GM19193 (cell line): Measurements from ENCODE around the gene RPLP2.

Source experiments
- POLR2A ChIP-seq: IDR thresholded peaks from 4 replicates; pipeline ENCODE4 v1.6.1; 2011; ENCODE audit not compliant: insufficient read depth, insufficient read length; ENCODE audit errors: extremely low read depth

The RPLP2 gene

DNA sequence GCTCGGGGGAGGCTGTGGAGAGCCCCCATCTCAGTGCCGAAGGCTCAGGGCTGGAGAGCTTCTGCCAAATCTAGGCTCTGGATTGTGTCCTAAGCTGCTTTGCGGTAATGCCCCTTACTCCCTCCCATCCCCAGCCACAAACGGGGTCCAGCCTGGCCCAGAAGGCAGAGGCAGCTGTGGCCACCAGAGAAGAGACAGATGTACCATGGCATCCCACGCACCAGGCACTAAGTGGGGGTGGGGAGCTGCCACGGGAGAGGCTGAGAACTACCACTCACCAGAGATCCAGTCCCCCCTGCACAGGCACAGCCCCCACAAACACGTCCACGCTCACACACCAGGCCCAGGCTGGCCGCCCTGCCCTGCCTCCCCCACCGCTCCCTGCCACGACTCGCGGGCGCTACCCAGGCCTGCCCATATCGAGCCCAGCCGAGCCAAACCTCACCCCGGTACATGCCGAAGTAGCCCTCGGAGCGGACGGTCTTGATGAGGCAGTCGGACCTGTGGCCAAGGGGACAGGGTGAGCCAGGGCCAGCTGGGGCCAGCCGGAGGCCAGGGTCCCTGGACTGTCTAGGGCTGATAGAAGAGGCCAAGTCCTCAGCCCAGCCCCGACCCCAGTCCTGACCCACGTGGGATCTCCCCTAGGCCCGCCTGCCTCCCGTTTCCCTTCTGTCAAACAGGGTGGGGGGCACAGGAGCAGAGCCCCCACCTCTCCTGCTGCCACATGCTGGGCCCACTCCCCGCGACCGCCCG lies 15.6 kb upstream of the RPLP2 start:
- TF ChIP-seq POLR2A: no peak

DNA sequence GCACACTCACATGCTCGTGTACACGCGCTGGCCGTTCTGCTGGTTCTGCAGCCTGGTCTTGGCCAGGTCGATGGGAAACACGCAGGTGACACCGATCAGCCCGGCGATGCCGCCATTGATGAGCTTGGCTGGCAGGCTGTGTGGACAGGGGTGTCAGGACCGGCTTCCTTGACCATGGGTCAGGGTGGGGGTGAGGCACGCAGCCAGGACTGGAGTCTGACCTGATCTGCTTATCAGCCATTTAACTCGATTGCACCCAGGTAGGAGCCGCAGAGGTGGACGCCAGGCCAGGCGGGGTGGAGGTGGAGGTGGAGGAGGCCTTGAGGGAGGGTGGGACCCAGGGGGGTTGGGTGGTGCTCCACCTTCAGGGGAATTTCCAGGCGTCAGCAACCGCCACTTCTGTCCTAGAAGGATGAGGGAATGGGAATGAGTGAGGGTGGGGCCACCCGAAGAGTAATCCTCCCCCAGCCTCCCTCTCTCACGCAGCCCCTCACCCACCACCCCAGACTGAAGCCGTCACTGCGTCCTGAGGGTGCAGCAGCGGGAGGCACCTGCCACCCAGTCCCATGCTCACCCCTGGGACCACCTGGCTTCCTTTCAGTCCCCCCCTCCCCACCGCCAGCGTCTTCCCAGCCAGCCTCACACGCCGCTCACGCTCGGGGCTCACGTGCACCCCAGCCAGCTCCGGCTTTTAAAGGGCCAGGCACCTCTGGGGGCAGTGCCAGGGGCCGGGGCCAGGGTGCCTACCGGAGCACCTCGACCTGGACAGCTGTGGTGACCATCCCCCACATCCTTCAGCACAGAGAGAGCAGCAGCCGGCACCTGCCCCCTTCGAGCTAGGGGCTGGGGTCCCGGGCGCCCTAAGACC lies 14.8 kb upstream of the RPLP2 start:
- TF ChIP-seq POLR2A: no peak

GRCh38 chr11:795634-796564 lies 13.9 kb upstream of the RPLP2 start:
- TF ChIP-seq POLR2A: peak; percentile 12

- TF ChIP-seq POLR2A: peak; percentile 10
Measured at GRCh38 chr11:796565-797295, 13.0 kb upstream of the RPLP2 start.

DNA sequence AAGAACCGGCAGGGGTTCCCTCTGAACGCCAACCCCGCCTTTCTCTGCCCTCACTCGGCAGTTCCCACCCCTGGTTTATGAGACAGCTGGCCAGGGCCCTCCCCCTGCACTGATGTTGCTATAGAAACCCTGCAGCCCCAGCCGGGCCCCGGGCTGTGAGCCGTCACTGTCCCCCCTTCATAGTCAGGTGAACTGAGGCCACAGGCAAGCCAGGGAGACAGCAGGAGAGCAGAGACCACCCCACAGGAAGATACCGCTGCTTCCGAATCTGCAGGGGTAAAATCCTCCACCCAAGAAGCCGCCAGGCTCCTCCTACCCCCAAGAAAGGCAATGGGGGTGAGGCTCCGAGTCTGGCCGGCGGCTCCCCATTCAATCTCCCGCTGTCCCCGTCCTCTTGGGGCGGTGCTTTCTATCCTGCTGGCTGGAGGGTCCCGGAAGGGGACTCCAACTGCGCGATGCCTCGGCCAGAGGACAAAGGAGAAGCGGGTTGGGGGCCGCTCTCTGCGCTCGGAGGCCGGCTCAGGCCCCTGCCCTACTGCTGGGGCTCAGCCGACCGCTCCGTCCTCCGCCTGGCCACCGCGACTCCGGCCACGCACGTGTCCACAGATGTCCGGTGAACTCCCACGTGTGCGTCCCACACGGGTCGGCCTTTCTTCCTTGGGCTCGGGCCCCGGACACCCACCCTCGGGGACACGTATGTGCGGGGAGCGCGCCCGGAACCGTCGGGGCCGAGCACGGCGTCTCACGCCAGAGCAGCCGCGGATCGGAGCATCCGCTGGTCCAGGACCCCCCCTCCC lies 12.3 kb upstream of the RPLP2 start:
- TF ChIP-seq POLR2A: no peak

DNA sequence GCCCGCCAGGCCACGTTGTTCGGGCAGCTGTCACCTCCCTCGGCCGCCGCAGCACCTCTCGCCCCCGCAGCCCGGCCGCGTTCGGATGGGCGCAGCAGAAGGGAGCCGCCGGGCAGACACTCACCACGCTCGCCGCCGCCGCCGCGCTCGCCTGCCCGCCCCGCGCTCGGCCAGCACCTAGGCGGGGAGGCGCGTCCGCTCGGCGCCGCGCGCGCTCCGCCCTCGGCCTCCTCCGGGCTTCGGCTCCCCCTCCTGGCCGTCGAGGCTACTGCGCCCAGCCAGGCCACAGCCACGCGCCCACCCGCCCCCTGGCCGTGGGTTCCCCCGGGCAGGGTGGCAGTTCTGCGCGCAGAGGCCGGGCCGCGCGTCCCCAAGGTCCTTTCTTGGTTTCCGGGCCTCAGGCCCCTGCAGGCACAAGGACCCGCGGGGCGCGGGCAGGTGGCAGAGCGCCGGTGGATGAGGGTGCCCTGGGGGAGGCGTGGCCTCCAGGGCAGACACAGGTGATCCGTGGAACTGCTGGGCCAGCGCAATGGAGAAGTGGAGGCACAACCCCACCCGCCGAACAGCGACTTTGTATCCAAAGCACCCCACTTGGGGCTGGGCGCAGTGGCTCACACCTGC lies 11.6 kb upstream of the RPLP2 start, which contains the start of gene SLC25A22:
TSS of gene SLC25A22 (minus strand) at position 189 of the 621 bp plus-strand sequence. CDS start 3,275 bp downstream, outside the sequence.
- TF ChIP-seq POLR2A: peak; percentile 61

GRCh38 chr11:799641-800316 lies 10.0 kb upstream of the RPLP2 start:
- no peak for TF ChIP-seq POLR2A

DNA sequence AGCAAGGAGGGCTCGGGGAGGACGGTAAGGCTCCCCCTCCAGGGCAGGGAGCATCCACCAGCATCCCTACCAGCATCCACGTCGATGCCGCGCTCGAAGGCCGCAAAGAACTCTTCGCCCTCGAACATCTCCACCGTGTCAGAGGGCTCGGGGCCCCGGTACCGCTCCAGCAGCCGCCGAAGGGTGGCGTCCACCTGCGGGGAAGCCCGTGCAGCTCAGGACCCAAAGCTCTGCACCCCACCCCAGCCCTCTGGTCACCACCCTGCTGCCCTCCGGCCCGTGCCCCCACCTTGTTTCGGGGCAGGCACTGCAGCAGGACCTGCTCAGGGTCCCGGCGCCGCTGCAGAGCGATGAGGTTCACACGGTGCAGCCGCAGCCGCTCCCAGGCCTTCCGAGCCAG lies 9.3 kb upstream of the RPLP2 start:
- TF ChIP-seq POLR2A: no peak

DNA sequence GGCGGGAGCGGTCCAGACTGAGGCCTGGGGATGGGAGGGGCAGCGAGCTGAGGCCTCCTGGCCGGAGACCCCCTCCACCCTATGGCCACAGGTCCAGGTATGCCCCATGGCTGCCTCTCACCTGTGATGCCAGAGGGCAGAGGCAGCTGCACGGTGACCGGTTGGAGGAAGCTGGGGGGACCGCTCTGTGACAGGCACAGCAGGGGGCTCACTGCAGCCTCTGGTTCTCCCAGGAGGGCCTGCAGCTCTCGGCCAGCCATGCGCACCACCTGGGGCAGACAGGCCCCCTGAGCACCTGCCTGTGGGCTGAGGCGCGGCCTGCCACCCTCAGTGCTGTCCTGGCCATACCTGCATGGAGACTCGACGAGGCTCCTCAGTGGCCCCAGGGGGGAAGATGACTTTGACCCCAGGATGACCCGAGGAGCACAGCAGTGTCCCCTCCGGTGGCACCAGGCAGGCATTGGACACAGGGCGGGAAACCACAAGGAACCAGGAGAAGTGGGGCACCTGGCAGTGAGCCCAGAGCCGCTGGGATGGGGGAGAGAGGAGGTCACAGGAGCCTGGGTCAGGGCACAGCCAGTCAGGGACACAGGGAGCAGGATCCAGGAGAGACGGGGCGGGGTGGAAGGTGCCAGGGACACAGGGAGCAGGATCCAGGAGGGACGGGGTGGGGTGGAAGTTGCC lies 8.5 kb upstream of the RPLP2 start:
- TF ChIP-seq POLR2A: no peak

- no peak for TF ChIP-seq POLR2A
Measured at GRCh38 chr11:802018-802617, 7.6 kb upstream of the RPLP2 start.

GRCh38 chr11:802693-803466 lies 6.9 kb upstream of the RPLP2 start:
- TF ChIP-seq POLR2A: no peak
